H1 (cell line): ENCODE data around the gene CDC25C. TPM values are rescaled to one million over a fixed set of nuclear protein-coding genes. Genes with fewer than 3 reads are reported as not detected.

Experiments used
- CTCF ChIA-PET: fragments of 300-600 bp; sonication (Branson Sonifier 250); formaldehyde crosslinking; loops from one replicate; lab custom pipeline; 2021; ENCODE audit not compliant: partially characterized antibody; lab: Charles Lee
- POLR2A ChIA-PET: fragments of 300-600 bp; sonication (Branson Sonifier 250); formaldehyde crosslinking; loops from one replicate; lab custom pipeline; 2021; ENCODE audit warnings: inconsistent platforms; ENCODE audit not compliant: partially characterized antibody; lab: Charles Lee
- DNase-seq, 2 experiments: peaks; one replicate each; pipeline versions ENCODE4 v3.0.0 to v3.0.0-alpha.2; 2010 to 2022; ENCODE audit warnings: low spot score in 2 of 2, low read depth in 1 of 2, mixed read lengths in 1 of 2
- FAIRE-seq: peaks from 2 replicates; lab custom pipeline; 2011; peaks lifted over from hg19 to GRCh38; lab: Jason Lieb, UNC
- H2AFZ ChIP-seq: 2 replicates; pipeline ENCODE4 v1.8.1; 2012; ENCODE audit warnings: low read length, inconsistent platforms
- H2AK5ac ChIP-seq: 2 replicates; pipeline ENCODE4 v1.6.1; 2013; ENCODE audit warnings: low read depth, low read length
- H2BK120ac ChIP-seq: replicated peaks from 2 replicates; pipeline ENCODE3; 2013; ENCODE audit warnings: low read depth, low read length, inconsistent platforms
- H2BK12ac ChIP-seq: 2 replicates; pipeline ENCODE4 v1.6.1; 2013; ENCODE audit warnings: low read depth, low read length
- H2BK15ac ChIP-seq: 2 replicates; pipeline ENCODE4 v1.6.1; 2013; ENCODE audit warnings: low read length
- H2BK20ac ChIP-seq: 2 replicates; pipeline ENCODE4 v1.6.1; 2013; ENCODE audit warnings: low read length
- H2BK5ac ChIP-seq: 2 replicates; pipeline ENCODE4 v1.6.1; 2013; ENCODE audit warnings: low read depth, low read length
- H3K14ac ChIP-seq: 2 replicates; pipeline ENCODE4 v1.6.1; 2013; ENCODE audit warnings: inconsistent platforms; ENCODE audit not compliant: insufficient read length
- H3K18ac ChIP-seq: 2 replicates; pipeline ENCODE4 v1.6.1; 2013; ENCODE audit warnings: low read length; ENCODE audit errors: extremely low read depth
- H3K23ac ChIP-seq: 2 replicates; pipeline ENCODE4 v1.6.1; 2013; ENCODE audit warnings: inconsistent platforms; ENCODE audit not compliant: insufficient read length
- H3K23me2 ChIP-seq: 2 replicates; pipeline ENCODE4 v1.6.1; 2013; ENCODE audit warnings: low read depth, low read length
- H3K27ac ChIP-seq: 2 replicates; pipeline ENCODE4 v1.6.1; 2011; ENCODE audit warnings: low read depth, low read length, inconsistent platforms
- H3K27me3 ChIP-seq, 4 experiments: replicated peaks in 1 of 4; 1 replicate in 1 of 4; 2 replicates in 3 of 4; pipeline versions ENCODE4 v1.6.1 to v1.8.1; 2011 to 2013; ENCODE audit warnings: low read length in 3 of 4, mild to moderate bottlenecking in 3 of 4, inconsistent platforms in 2 of 4, mixed read lengths in 2 of 4, moderate library complexity in 1 of 4; ENCODE audit not compliant: control insufficient read depth in 3 of 4, insufficient read depth in 3 of 4; ENCODE audit errors: extremely low read depth in 1 of 4
- H3K36me3 ChIP-seq, 4 experiments: 2 replicates each; pipeline versions ENCODE4 v1.6.1 to v1.8.1; 2011 to 2013; ENCODE audit warnings: mild to moderate bottlenecking in 4 of 4, low read length in 3 of 4, moderate library complexity in 2 of 4, control low read depth in 1 of 4, inconsistent platforms in 1 of 4; ENCODE audit not compliant: insufficient read depth in 4 of 4, control insufficient read depth in 2 of 4
- H3K4ac ChIP-seq: replicated peaks from 2 replicates; pipeline ENCODE3; 2013; ENCODE audit warnings: low read length, low read depth, mixed read lengths, inconsistent platforms; ENCODE audit not compliant: insufficient read length
- H3K4me1 ChIP-seq, 4 experiments: replicated peaks in 1 of 4; 1 replicate in 1 of 4; 2 replicates in 3 of 4; pipeline versions ENCODE4 v1.6.1 to v1.8.1; 2011 to 2013; ENCODE audit warnings: low read length in 3 of 4, inconsistent platforms in 2 of 4, mixed read lengths in 1 of 4; ENCODE audit not compliant: insufficient read depth in 4 of 4, control insufficient read depth in 3 of 4
- H3K4me2 ChIP-seq, 2 experiments: 2 replicates each; pipeline versions ENCODE4 v1.6.1 to v1.8.1; 2011 to 2013; ENCODE audit warnings: low read depth in 2 of 2, low read length in 2 of 2, control low read depth in 1 of 2, inconsistent platforms in 1 of 2, mild to moderate bottlenecking in 1 of 2; ENCODE audit not compliant: insufficient read depth in 1 of 2
- H3K4me3 ChIP-seq, 4 experiments: fragments of 200-600, 300-600 bp in 1 of 4; sonication (generic), shearing (Covaris generic), sonication (Bioruptor Twin) in 1 of 4; 2 replicates each; pipeline versions ENCODE4 v1.5.1 to v1.8.1; 2011 to 2016; ENCODE audit warnings: low read length in 4 of 4, low read depth in 3 of 4, control low read depth in 2 of 4, inconsistent platforms in 2 of 4, mild to moderate bottlenecking in 2 of 4, mixed read lengths in 1 of 4, moderate library complexity in 1 of 4; ENCODE audit not compliant: insufficient read depth in 2 of 4; ENCODE audit errors: extremely low read depth in 1 of 4
- H3K56ac ChIP-seq: replicated peaks from 2 replicates; pipeline ENCODE3; 2013; ENCODE audit warnings: low read depth, mild to moderate bottlenecking, mixed read lengths, low read length, inconsistent platforms; ENCODE audit not compliant: insufficient read length
- H3K79me1 ChIP-seq: 2 replicates; pipeline ENCODE4 v1.6.1; 2013; ENCODE audit warnings: low read depth, low read length, control low read depth
- H3K79me2 ChIP-seq, 2 experiments: 2 replicates each; pipeline versions ENCODE4 v1.6.1 to v1.8.1; 2012 to 2013; ENCODE audit warnings: low read length in 2 of 2, mild to moderate bottlenecking in 2 of 2, inconsistent platforms in 1 of 2; ENCODE audit not compliant: insufficient read depth in 2 of 2, control insufficient read depth in 1 of 2
- H3K9ac ChIP-seq, 4 experiments: replicated peaks in 1 of 4; 1 replicate in 1 of 4; 2 replicates in 3 of 4; pipeline versions ENCODE4 v1.6.1 to v1.8.1; 2011 to 2013; ENCODE audit warnings: low read depth in 3 of 4, low read length in 3 of 4, control low read depth in 2 of 4, mild to moderate bottlenecking in 2 of 4, moderate library complexity in 2 of 4, inconsistent platforms in 1 of 4; ENCODE audit errors: extremely low read depth in 1 of 4
- H3K9me3 ChIP-seq, 2 experiments: 2 replicates each; pipeline versions ENCODE4 v1.6.1 to v1.8.1; 2012 to 2013; ENCODE audit warnings: mild to moderate bottlenecking in 2 of 2, moderate library complexity in 2 of 2, control low read depth in 1 of 2, inconsistent platforms in 1 of 2, low read depth in 1 of 2, low read length in 1 of 2, mixed read lengths in 1 of 2; ENCODE audit not compliant: insufficient read depth in 2 of 2
- H4K20me1 ChIP-seq, 2 experiments: replicated peaks in 1 of 2; 2 replicates each; pipeline versions ENCODE3 to v1.8.1; 2011 to 2013; ENCODE audit warnings: inconsistent platforms in 2 of 2, low read length in 2 of 2, mild to moderate bottlenecking in 1 of 2; ENCODE audit not compliant: insufficient read depth in 2 of 2, control insufficient read depth in 1 of 2
- H4K5ac ChIP-seq: 2 replicates; pipeline ENCODE4 v1.6.1; 2013; ENCODE audit warnings: low read length, low read depth, mixed read lengths, inconsistent platforms; ENCODE audit not compliant: insufficient read length
- H4K8ac ChIP-seq: 2 replicates; pipeline ENCODE4 v1.8.0; 2013; ENCODE audit warnings: mild to moderate bottlenecking, moderate library complexity, low read length, inconsistent platforms; ENCODE audit not compliant: insufficient read depth; ENCODE audit errors: extremely low read depth
- H4K91ac ChIP-seq: replicated peaks from 2 replicates; pipeline ENCODE3; 2013; ENCODE audit warnings: low read length, mixed read lengths, inconsistent platforms; ENCODE audit not compliant: insufficient read length
- ASH2L ChIP-seq: fragments of 200-600, 300-600 bp; sonication (generic); IDR thresholded peaks from one replicate; pipeline ENCODE4 v1.7.1; 2017; ENCODE audit warnings: low read length
- BACH1 ChIP-seq: IDR thresholded peaks from 2 replicates; pipeline ENCODE4 v1.6.1; 2012; ENCODE audit warnings: low read length, improper control_type of control experiment
- BCL11A ChIP-seq, 2 experiments: IDR thresholded peaks; one replicate each; pipeline ENCODE4 v1.6.1; 2011; ENCODE audit warnings: low read depth in 2 of 2, low read length in 2 of 2, mild to moderate bottlenecking in 2 of 2
- CBX5 ChIP-seq: fragments of 300-800, 300-1000 bp; sonication (generic); IDR thresholded peaks from 2 replicates; pipeline ENCODE4 v1.7.1; 2016; ENCODE audit warnings: antibody characterized with exemption, low read length, low read depth
- CTBP2 ChIP-seq: IDR thresholded peaks from 2 replicates; pipeline ENCODE4 v1.7.0; 2011; ENCODE audit warnings: borderline replicate concordance, mild to moderate bottlenecking, moderate library complexity, mixed read lengths, low read length; ENCODE audit not compliant: insufficient read depth, insufficient read length
- EZH2 ChIP-seq: fragments of 200-600 bp; sonication (generic); IDR thresholded peaks from 2 replicates; pipeline ENCODE4 v1.7.1; 2012; ENCODE audit warnings: low read depth, mild to moderate bottlenecking, moderate library complexity, low read length, inconsistent platforms; ENCODE audit not compliant: severe bottlenecking
- NANOG ChIP-seq: IDR thresholded peaks from 2 replicates; pipeline ENCODE4 v1.6.1; 2011; ENCODE audit warnings: low read length, low read depth, mild to moderate bottlenecking, inconsistent platforms; ENCODE audit not compliant: insufficient read depth, poor library complexity, severe bottlenecking
- POLR2A ChIP-seq, 2 experiments: IDR thresholded peaks; 1 replicate in 1 of 2; 2 replicates in 1 of 2; pipeline ENCODE4 v1.6.1; 2011; ENCODE audit warnings: low read depth in 2 of 2, low read length in 2 of 2, mild to moderate bottlenecking in 2 of 2; ENCODE audit errors: control extremely low read depth in 1 of 2
- SRF ChIP-seq: IDR thresholded peaks from 2 replicates; pipeline ENCODE4 v1.6.1; 2011; ENCODE audit warnings: mild to moderate bottlenecking, low read depth, low read length, moderate library complexity
- TAF1 ChIP-seq: IDR thresholded peaks from 2 replicates; pipeline ENCODE4 v1.6.1; 2011; ENCODE audit warnings: mild to moderate bottlenecking, low read depth, low read length
- TBP ChIP-seq: IDR thresholded peaks from 2 replicates; pipeline ENCODE4 v1.6.1; 2011; ENCODE audit warnings: low read depth, low read length, improper control_type of control experiment
- WGBS, 2 experiments: shearing (Covaris generic) in 1 of 2; methylation state at CpG; one replicate each; pipeline versions ENCODE4 v1.1.6 to v1.1.7; 2013 to 2015; ENCODE audit warnings: low lambda C conversion rate in 2 of 2, mixed read lengths in 2 of 2, inconsistent platforms in 1 of 2, low coverage in 1 of 2, missing lambda C conversion rate in 1 of 2; ENCODE audit not compliant: insufficient replicate concordance in 2 of 2, insufficient coverage in 1 of 2, insufficient read length in 1 of 2; ENCODE audit errors: extremely low coverage in 1 of 2, missing lambda C conversion rate in 1 of 2; 5-methylcytosine and 5-hydroxymethylcytosine counted together
- polyA plus RNA-seq, 7 experiments: library from polyadenylated mRNA; depleted of rRNA in 3 of 7; stranded (reverse) in 5 of 7; unstranded in 2 of 7; fragments of >200 nt in 5 of 7; fragments of 200-250 nt in 2 of 7; gene quantifications; 1 replicate in 5 of 7; 2 replicates in 1 of 7; 4 replicates in 1 of 7; pipeline versions ENCODE4 v1.2.1 to v1.2.3, GENCODE V29; 2011 to 2013; ENCODE audit warnings: missing spikeins in 2 of 7, mixed read lengths in 2 of 7
- total RNA-seq: library from RNA; stranded (reverse); fragmentation: NEBNext Ultra II Directional; extraction: Animal tissue kit (Norgen Biotek cat#: 25700); gene quantifications from 2 replicates; pipeline ENCODE4 v1.2.1, GENCODE V29; 2021
- TF ChIP-seq, protein P1 (sequence below), 3 experiments: IDR thresholded peaks; 1 replicate in 2 of 3; 2 replicates in 1 of 3; pipeline versions ENCODE4 v1.5.1 to v1.6.1; 2011; ENCODE audit warnings: low read length in 3 of 3, mild to moderate bottlenecking in 3 of 3, inconsistent platforms in 2 of 3, low read depth in 1 of 3, moderate library complexity in 1 of 3; ENCODE audit not compliant: insufficient read depth in 1 of 3; ENCODE audit errors: control extremely low read depth in 1 of 3

CDC25C gene
- total and polyA plus RNA-seq, 2 of the 8 experiments (the other 6 are each of a cell fraction or from before 2014, with no cell fraction given) = 18.4 to 20.8 TPM

DNA sequence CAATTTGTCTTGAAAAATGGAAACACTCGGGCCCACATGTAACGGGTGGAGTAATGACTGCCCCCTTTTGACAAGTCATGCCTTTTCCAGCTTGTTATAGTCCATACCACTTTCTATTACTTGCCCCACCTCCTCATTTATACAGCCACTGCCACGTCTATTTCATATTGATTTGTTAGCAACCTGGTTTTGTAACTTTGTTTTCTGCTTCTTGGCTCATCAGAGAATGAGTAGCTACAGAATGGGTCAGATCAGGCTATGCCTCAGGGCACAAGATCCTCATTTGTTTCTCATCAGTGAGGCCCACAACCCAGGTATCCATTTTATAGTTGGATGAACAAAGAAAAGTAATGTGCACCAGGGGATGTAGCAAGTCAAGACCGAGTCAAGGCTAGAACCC lies 58.9 kb downstream of the CDC25C start:
- Histone ChIP-seq H2AFZ (no peak overlapping the region), H3K4me1 (peaks cover 0 to 11% (median 3%) of the 10 kb centered on the region in 4 experiments; a peak in 4 of 7 replicates)
- FAIRE-seq = no peak
- no peak for TF ChIP-seq POLR2A (IDR thresholded peaks at IDR 0.05; ENCODE audit: control extremely low read depth in 1 of 2, low read depth in 2 of 2, low read length in 2 of 2)
- no peak for TF ChIP-seq ASH2L
- TF ChIP-seq SRF = no peak
- TF ChIP-seq BACH1 = no peak
- no peak for TF ChIP-seq TAF1
- TF ChIP-seq NANOG = no peak
- no peak for TF ChIP-seq CBX5
- no peak for TF ChIP-seq TBP
- no peak for TF ChIP-seq CTBP2
- no peak for TF ChIP-seq EZH2
- TF ChIP-seq, protein P1, sequence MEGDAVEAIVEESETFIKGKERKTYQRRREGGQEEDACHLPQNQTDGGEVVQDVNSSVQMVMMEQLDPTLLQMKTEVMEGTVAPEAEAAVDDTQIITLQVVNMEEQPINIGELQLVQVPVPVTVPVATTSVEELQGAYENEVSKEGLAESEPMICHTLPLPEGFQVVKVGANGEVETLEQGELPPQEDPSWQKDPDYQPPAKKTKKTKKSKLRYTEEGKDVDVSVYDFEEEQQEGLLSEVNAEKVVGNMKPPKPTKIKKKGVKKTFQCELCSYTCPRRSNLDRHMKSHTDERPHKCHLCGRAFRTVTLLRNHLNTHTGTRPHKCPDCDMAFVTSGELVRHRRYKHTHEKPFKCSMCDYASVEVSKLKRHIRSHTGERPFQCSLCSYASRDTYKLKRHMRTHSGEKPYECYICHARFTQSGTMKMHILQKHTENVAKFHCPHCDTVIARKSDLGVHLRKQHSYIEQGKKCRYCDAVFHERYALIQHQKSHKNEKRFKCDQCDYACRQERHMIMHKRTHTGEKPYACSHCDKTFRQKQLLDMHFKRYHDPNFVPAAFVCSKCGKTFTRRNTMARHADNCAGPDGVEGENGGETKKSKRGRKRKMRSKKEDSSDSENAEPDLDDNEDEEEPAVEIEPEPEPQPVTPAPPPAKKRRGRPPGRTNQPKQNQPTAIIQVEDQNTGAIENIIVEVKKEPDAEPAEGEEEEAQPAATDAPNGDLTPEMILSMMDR (IDR thresholded peaks at IDR 0.05; ENCODE audit: control extremely low read depth in 1 of 3, insufficient read depth in 1 of 3, low read depth in 1 of 3, low read length in 3 of 3) = no peak
- no peak for TF ChIP-seq BCL11A (IDR thresholded peaks at IDR 0.05; ENCODE audit: low read depth in 2 of 2, low read length in 2 of 2)

More for the DNA sequence above, 58.9 kb downstream of the CDC25C start:
- POLR2A ChIA-PET = interaction anchor here (0.6 kb wide), 1 partner anchor 10 kb away, joined by 3 read pairs; no protein-coding TSS in a partner anchor
- Histone ChIP-seq H3K79me1 (no peaks in the 10 kb centered on the region), H3K27me3 (peaks cover 3 to 28% (median 26%) of the 10 kb centered on the region in 4 experiments), H3K4ac (no peak overlapping the region), H3K9me3 (no peaks in the 10 kb centered on the region), H4K8ac (no peak overlapping the region), H4K20me1 (no peaks in the 10 kb centered on the region), H3K23ac (no peak overlapping the region), H3K79me2 (no peaks in the 10 kb centered on the region), H2BK120ac (no peak overlapping the region), H3K56ac (no peak overlapping the region), H4K91ac (no peak overlapping the region), H3K4me3 (no peak overlapping the region), H3K14ac (no peak overlapping the region), H3K4me2 (no peak overlapping the region), H2BK20ac (no peak overlapping the region), H3K23me2 (peaks cover 6% of the 10 kb centered on the region; the same call in 1 of the 2 replicates), H4K5ac (no peak overlapping the region), H3K18ac (no peak overlapping the region), H2AK5ac (no peak overlapping the region), H2BK5ac (no peak overlapping the region), H3K27ac (no peak overlapping the region), H2BK15ac (no peak overlapping the region), H3K36me3 (no peaks in the 10 kb centered on the region), H3K9ac (no peak overlapping the region), H2BK12ac (no peak overlapping the region)
- CTCF ChIA-PET = interaction anchor here (0.6 to 1.2 kb wide), 3 partner anchors 8 to 74 kb away, joined by 3 to 6 read pairs (median 6); no protein-coding TSS in a partner anchor
- WGBS, 2 experiments = 86% methylated on average over 4 of the region's 4 CpGs; no CpG with 5 or more reads in 1 of the 2 experiments
- no peak for DNase-seq
